Smooth muscle cell of bladder (primary cell): ENCODE measurements around the gene ZMYM1. TPM values are rescaled to one million over a fixed set of nuclear protein-coding genes. Genes with fewer than 3 reads are reported as not detected.

Experiments used
- total RNA-seq: library from RNA; depleted of rRNA; stranded (reverse); fragments of >200 nt; gene quantifications from 2 replicates; pipeline ENCODE4 v1.2.3, GENCODE V29; 2014

Gene ZMYM1
- 11.2 and 13.2 TPM in 2 replicates for total RNA-seq

GRCh38 chr1:35079003-35079930 lies at the start of gene ZMYM1:
TSS of gene ZMYM1 (plus strand) at chr1:35079385. CDS start at chr1:35093988, 14,603 bp downstream.

Other genes starting within 250 kb of the ZMYM1 start
- gene SMIM12, start 219.6 kb upstream of the ZMYM1 start, total RNA-seq, result 15.1 and 25.4 TPM in 2 replicates
- gene DLGAP3, start 149.7 kb upstream of the ZMYM1 start, total RNA-seq, result under 0.01 TPM in 2 replicates
- 36.6 and 40.2 TPM in 2 replicates for gene TMEM35B, start 94.0 kb upstream of the ZMYM1 start, total RNA-seq
- 11.8 and 12.7 TPM in 2 replicates for gene ZMYM6, start 47.4 kb upstream of the ZMYM1 start, total RNA-seq
- gene SFPQ, start 113.8 kb downstream of the ZMYM1 start, total RNA-seq, result 186 and 200 TPM in 2 replicates
- gene ZMYM4, start 189.3 kb downstream of the ZMYM1 start, total RNA-seq, result 35.8 and 36.9 TPM in 2 replicates